ENCODE results near the gene COLGALT1. TPM values are rescaled to one million over a fixed set of nuclear protein-coding genes. Genes with fewer than 3 reads are reported as not detected.

Gene COLGALT1
- total RNA-seq, 6 donors from 2014 or later, result 58.3 to 151 (median 116) TPM

GRCh38 chr19:17599780-17600179 lies 44.3 kb downstream of the COLGALT1 start:
- no peak for ATAC-seq (ENCODE audit: low FRiP score in 2 of 2)
- no peaks in the 10 kb centered on the region for H3K27me3 ChIP-seq
- H3K9me3 ChIP-seq, result no peaks in the 10 kb centered on the region
- H3K4me3 ChIP-seq, result no peak overlapping the region
- no peak overlapping the region for H3K27ac ChIP-seq
- no peaks in the 10 kb centered on the region for H3K4me1 ChIP-seq
- 73 to 76% methylated on average over 10 of the region's 10 CpGs for WGBS, 2 donors
- no peaks in the 10 kb centered on the region for H3K36me3 ChIP-seq
- TF ChIP-seq POLR2A (IDR thresholded peaks at IDR 0.05) (no peak), POLR2AphosphoS5 (IDR thresholded peaks at IDR 0.05) (no peak), EP300 (IDR thresholded peaks at IDR 0.05) (no peak)
- TF ChIP-seq, protein P1, sequence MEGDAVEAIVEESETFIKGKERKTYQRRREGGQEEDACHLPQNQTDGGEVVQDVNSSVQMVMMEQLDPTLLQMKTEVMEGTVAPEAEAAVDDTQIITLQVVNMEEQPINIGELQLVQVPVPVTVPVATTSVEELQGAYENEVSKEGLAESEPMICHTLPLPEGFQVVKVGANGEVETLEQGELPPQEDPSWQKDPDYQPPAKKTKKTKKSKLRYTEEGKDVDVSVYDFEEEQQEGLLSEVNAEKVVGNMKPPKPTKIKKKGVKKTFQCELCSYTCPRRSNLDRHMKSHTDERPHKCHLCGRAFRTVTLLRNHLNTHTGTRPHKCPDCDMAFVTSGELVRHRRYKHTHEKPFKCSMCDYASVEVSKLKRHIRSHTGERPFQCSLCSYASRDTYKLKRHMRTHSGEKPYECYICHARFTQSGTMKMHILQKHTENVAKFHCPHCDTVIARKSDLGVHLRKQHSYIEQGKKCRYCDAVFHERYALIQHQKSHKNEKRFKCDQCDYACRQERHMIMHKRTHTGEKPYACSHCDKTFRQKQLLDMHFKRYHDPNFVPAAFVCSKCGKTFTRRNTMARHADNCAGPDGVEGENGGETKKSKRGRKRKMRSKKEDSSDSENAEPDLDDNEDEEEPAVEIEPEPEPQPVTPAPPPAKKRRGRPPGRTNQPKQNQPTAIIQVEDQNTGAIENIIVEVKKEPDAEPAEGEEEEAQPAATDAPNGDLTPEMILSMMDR (IDR thresholded peaks at IDR 0.05), result no peak
- DNase-seq, result no peak

GRCh38 chr19:17601683-17602082 lies 46.2 kb downstream of the COLGALT1 start:
- TF ChIP-seq, protein P1 (IDR thresholded peaks at IDR 0.05), result no peak
- TF ChIP-seq EP300 (IDR thresholded peaks at IDR 0.05) (no peak), POLR2AphosphoS5 (IDR thresholded peaks at IDR 0.05) (no peak), POLR2A (IDR thresholded peaks at IDR 0.05) (no peak)
- ATAC-seq (ENCODE audit: low FRiP score in 2 of 2), result no peak
- no peak for DNase-seq
- Histone ChIP-seq H3K27ac (no peak overlapping the region), H3K4me3 (no peak overlapping the region), H3K4me1 (peaks cover 10 to 14% (median 13%) of the 10 kb centered on the region in 4 donors), H3K9me3 (peaks cover 0 to 5% (median 0%) of the 10 kb centered on the region in 4 donors), H3K27me3 (no peaks in the 10 kb centered on the region), H3K36me3 (no peaks in the 10 kb centered on the region)
- WGBS, 2 donors, result 19 to 26% methylated on average over 9 of the region's 9 CpGs

- Histone ChIP-seq H3K27ac (no peak overlapping the region), H3K27me3 (no peaks in the 10 kb centered on the region), H3K9me3 (peaks cover 0 to 5% (median 0%) of the 10 kb centered on the region in 4 donors), H3K36me3 (no peaks in the 10 kb centered on the region), H3K4me3 (no peak overlapping the region), H3K4me1 (peaks cover 12 to 16% (median 15%) of the 10 kb centered on the region in 4 donors)
- WGBS, 2 donors, result 56% methylated on average over 8 of the region's 8 CpGs
- no peak for ATAC-seq (ENCODE audit: low FRiP score in 2 of 2)
- no peak for DNase-seq
- TF ChIP-seq, protein P1 (IDR thresholded peaks at IDR 0.05), result no peak
- TF ChIP-seq EP300 (IDR thresholded peaks at IDR 0.05) (no peak), POLR2A (IDR thresholded peaks at IDR 0.05) (no peak), POLR2AphosphoS5 (IDR thresholded peaks at IDR 0.05) (no peak)
Observed at GRCh38 chr19:17602217-17602616, 46.8 kb downstream of the COLGALT1 start.

DNA sequence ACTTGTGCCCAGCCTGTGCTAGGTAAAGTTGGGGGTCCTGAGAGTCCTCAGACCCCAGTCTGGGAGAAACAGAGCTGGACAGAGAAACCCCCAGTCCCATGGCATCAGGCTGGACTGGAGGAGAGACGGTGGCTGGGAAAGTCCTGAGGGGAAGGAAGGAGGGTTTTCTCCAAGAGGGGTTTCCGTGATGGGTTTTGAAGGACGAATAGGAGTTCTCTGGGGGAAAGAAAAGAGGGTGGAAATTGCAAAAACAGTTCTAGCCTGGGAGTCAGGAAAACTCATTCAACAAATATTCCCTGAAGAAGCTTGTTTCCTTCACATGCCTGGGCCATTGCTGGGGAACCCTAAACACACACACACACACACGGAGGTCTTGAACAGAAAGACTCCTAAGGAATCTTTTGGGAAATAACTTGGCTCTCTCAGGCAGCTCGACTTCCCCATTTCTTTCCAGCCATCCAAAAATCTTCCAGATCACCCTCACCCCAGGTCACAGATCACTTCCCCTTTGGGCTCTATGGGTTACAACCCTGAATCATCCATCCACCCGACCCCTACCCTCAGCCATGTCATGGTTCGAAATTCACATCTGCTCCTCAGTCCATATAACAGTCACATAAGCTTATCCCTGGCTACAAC lies 47.5 kb downstream of the COLGALT1 start:
- 71 to 73% methylated on average over 7 of the region's 7 CpGs for WGBS, 2 donors
- TF ChIP-seq, protein P1 (IDR thresholded peaks at IDR 0.05), result no peak
- TF ChIP-seq EP300 (IDR thresholded peaks at IDR 0.05) (no peak), POLR2A (IDR thresholded peaks at IDR 0.05) (no peak), POLR2AphosphoS5 (IDR thresholded peaks at IDR 0.05) (no peak)

More for the DNA sequence above, 47.5 kb downstream of the COLGALT1 start:
- Histone ChIP-seq H3K4me3 (no peak overlapping the region), H3K4me1 (peaks cover 12 to 16% (median 15%) of the 10 kb centered on the region in 4 donors), H3K27ac (no peak overlapping the region), H3K27me3 (no peaks in the 10 kb centered on the region), H3K9me3 (peaks cover 0 to 5% (median 0%) of the 10 kb centered on the region in 4 donors), H3K36me3 (no peaks in the 10 kb centered on the region)
- no peak for ATAC-seq (ENCODE audit: low FRiP score in 2 of 2)
- no peak for DNase-seq
